Muscle of leg (tissue), 11 donors: ENCODE data around the gene POLR1H. TPM values are rescaled to one million over a fixed set of nuclear protein-coding genes. Genes with fewer than 3 reads are reported as not detected.

Source experiments
- DNase-seq: peaks from one replicate; pipeline ENCODE4 v3.0.0; 2013
- H3K27ac ChIP-seq: one replicate; pipeline ENCODE4 v1.5.1; 2013; ENCODE audit warnings: mild to moderate bottlenecking, low read length, control low read depth
- H3K27me3 ChIP-seq: one replicate; pipeline ENCODE4 v1.6.1; 2013; ENCODE audit warnings: low read length; ENCODE audit not compliant: control insufficient read depth, insufficient read depth
- H3K36me3 ChIP-seq: one replicate; pipeline ENCODE4 v1.6.1; 2013; ENCODE audit warnings: low read length; ENCODE audit not compliant: control insufficient read depth, insufficient read depth
- H3K4me1 ChIP-seq: one replicate; pipeline ENCODE4 v1.6.1; 2013; ENCODE audit warnings: low read length; ENCODE audit not compliant: control insufficient read depth, insufficient read depth
- H3K4me3 ChIP-seq: one replicate; pipeline ENCODE4 v1.5.1; 2013; ENCODE audit warnings: low read length, control low read depth
- H3K9me3 ChIP-seq: replicated peaks from 2 replicates; pipeline ENCODE4 v1.6.1; 2013; ENCODE audit warnings: low read depth, low read length; ENCODE audit not compliant: control insufficient read depth
- WGBS: methylation state at CpG from one replicate; pipeline ENCODE4 v1.1.5; 2013; ENCODE audit warnings: missing lambda C conversion rate; ENCODE audit not compliant: insufficient coverage; 5-methylcytosine and 5-hydroxymethylcytosine counted together
- polyA plus RNA-seq, 8 donors: library from polyadenylated mRNA; unstranded; fragments of 120-200 nt; gene quantifications; one replicate each; pipeline versions ENCODE4 v1.2.1 to v1.2.3, GENCODE V29; 2013; ENCODE audit warnings: inconsistent platforms in 1 of 8, low replicate concordance in 1 of 8; ENCODE audit not compliant: insufficient read length in 8 of 8, insufficient read depth in 1 of 8
- total RNA-seq: library from RNA; stranded (reverse); fragments of 120-200 nt; gene quantifications from one replicate; pipeline ENCODE4 v1.2.4, GENCODE V29; 2013

Gene POLR1H
- total and polyA plus RNA-seq, 9 donors: 19.7 to 38.3 (median 26.1) TPM

GRCh38 chr6:30071081-30071818 is 10.2 kb downstream of the POLR1H start:
- Histone ChIP-seq H3K4me3 (no peak overlapping the region), H3K4me1 (peaks cover 28% of the 10 kb centered on the region), H3K27me3 (peaks cover 59% of the 10 kb centered on the region), H3K36me3 (peaks cover 17% of the 10 kb centered on the region), H3K27ac (no peak overlapping the region), H3K9me3 (no peaks in the 10 kb centered on the region)
- DNase-seq: no peak
- 4% methylated on average over 68 of the region's 68 CpGs for WGBS

- peaks cover 28% of the 10 kb centered on the region for H3K4me1 ChIP-seq
- H3K27ac ChIP-seq: no peak overlapping the region
- H3K36me3 ChIP-seq: peaks cover 17% of the 10 kb centered on the region
- no peak for DNase-seq
- H3K9me3 ChIP-seq: no peaks in the 10 kb centered on the region
- H3K27me3 ChIP-seq: peaks cover 63% of the 10 kb centered on the region
- no peak overlapping the region for H3K4me3 ChIP-seq
- 67% methylated on average over 2 of the region's 3 CpGs for WGBS
These were observed 10.8 kb downstream of the POLR1H start for GRCh38 chr6:30071858-30072257.

- Histone ChIP-seq H3K9me3 (no peaks in the 10 kb centered on the region), H3K27me3 (peaks cover 76% of the 10 kb centered on the region), H3K4me1 (peaks cover 27% of the 10 kb centered on the region), H3K27ac (no peak overlapping the region), H3K36me3 (peaks cover 16% of the 10 kb centered on the region), H3K4me3 (no peak overlapping the region)
- no peak for DNase-seq
- WGBS: 26% methylated on average over 3 of the region's 7 CpGs
These were observed 12.6 kb downstream of the POLR1H start for GRCh38 chr6:30073489-30074235.

GRCh38 chr6:30074331-30075093 is 13.4 kb downstream of the POLR1H start:
- no peaks in the 10 kb centered on the region for H3K9me3 ChIP-seq
- peaks cover 27% of the 10 kb centered on the region for H3K4me1 ChIP-seq
- under 1% methylated on average over 30 of the region's 37 CpGs for WGBS
- no peak overlapping the region for H3K27ac ChIP-seq
- no peak for DNase-seq
- H3K36me3 ChIP-seq: peaks cover 7% of the 10 kb centered on the region
- H3K27me3 ChIP-seq: peaks cover 83% of the 10 kb centered on the region
- H3K4me3 ChIP-seq: no peak overlapping the region

- no peaks in the 10 kb centered on the region for H3K9me3 ChIP-seq
- under 1% methylated on average over 60 of the region's 64 CpGs for WGBS
- H3K27ac ChIP-seq: no peak within 1 kb of the TSS
- H3K27me3 ChIP-seq: peaks cover 87% of the 10 kb centered on the region
- peaks cover 27% of the 10 kb centered on the region for H3K4me1 ChIP-seq
- H3K36me3 ChIP-seq: peaks cover 2% of the 10 kb centered on the region
- H3K4me3 ChIP-seq: no peak within 1 kb of the TSS
- no peak for DNase-seq
These were observed 14.2 kb downstream of the POLR1H start, which contains the start of gene RNF39 for GRCh38 chr6:30075094-30075789. Gene RNF39 (minus strand): TSS chr6:30075769. CDS start chr6:30075585, 184 bp downstream.

- Histone ChIP-seq H3K27ac (no peak overlapping the region), H3K4me3 (no peak overlapping the region), H3K9me3 (no peaks in the 10 kb centered on the region), H3K4me1 (peaks cover 24% of the 10 kb centered on the region), H3K27me3 (peaks cover 79% of the 10 kb centered on the region), H3K36me3 (no peaks in the 10 kb centered on the region)
- WGBS: 21% methylated on average over 3 of the region's 22 CpGs
- DNase-seq: no peak
These were observed 15.0 kb downstream of the POLR1H start for GRCh38 chr6:30075790-30076732.

- Histone ChIP-seq H3K4me1 (peaks cover 16% of the 10 kb centered on the region), H3K27ac (no peak overlapping the region), H3K36me3 (no peaks in the 10 kb centered on the region), H3K4me3 (no peak overlapping the region), H3K9me3 (no peaks in the 10 kb centered on the region), H3K27me3 (peaks cover 67% of the 10 kb centered on the region)
- DNase-seq: no peak
- 33% methylated on average over 1 of the region's 4 CpGs for WGBS
These were observed 16.2 kb downstream of the POLR1H start for GRCh38 chr6:30077218-30077617.

GRCh38 chr6:30087876-30088275 is 26.8 kb downstream of the POLR1H start:
- no peak for DNase-seq
- 67% methylated on average over 3 of the region's 5 CpGs for WGBS

More at GRCh38 chr6:30087876-30088275, 26.8 kb downstream of the POLR1H start:
- H3K27ac ChIP-seq: no peak overlapping the region
- peaks cover 12% of the 10 kb centered on the region for H3K27me3 ChIP-seq
- H3K4me3 ChIP-seq: no peak overlapping the region
- peaks cover 3% of the 10 kb centered on the region for H3K4me1 ChIP-seq
- H3K36me3 ChIP-seq: no peaks in the 10 kb centered on the region
- no peaks in the 10 kb centered on the region for H3K9me3 ChIP-seq
